HCT116 (cell line): ENCODE data around the gene GTF2H2C.

Experiments used
- ATF3 ChIP-seq: IDR thresholded peaks from 2 replicates; pipeline ENCODE4 v1.6.1; 2012
- CTCF ChIP-seq, 3 experiments: fragments of 200-600 bp in 1 of 3; sonication (generic) in 1 of 3; IDR thresholded peaks in 2 of 3; conservative IDR thresholded peaks in 1 of 3; 2 replicates each; pipeline ENCODE4 v1.5.1; 2012 to 2017; ENCODE audit warnings: low read depth in 2 of 3, low read length in 2 of 3, antibody characterized with exemption in 1 of 3, borderline replicate concordance in 1 of 3, control low read depth in 1 of 3, mild to moderate bottlenecking in 1 of 3, mixed read lengths in 1 of 3, mixed run types in 1 of 3, moderate library complexity in 1 of 3; ENCODE audit not compliant: insufficient read depth in 1 of 3
- MAX ChIP-seq: IDR thresholded peaks from 2 replicates; pipeline ENCODE4 v1.6.1; 2012
- POLR2A ChIP-seq: IDR thresholded peaks from 2 replicates; pipeline ENCODE4 v1.7.0; 2011; ENCODE audit warnings: borderline replicate concordance; ENCODE audit not compliant: insufficient read depth, insufficient read length; ENCODE audit errors: extremely low read depth
- POLR2AphosphoS5 ChIP-seq: IDR thresholded peaks from 2 replicates; pipeline ENCODE4 v1.6.1; 2011; ENCODE audit warnings: mild to moderate bottlenecking, low read depth, low read length, moderate library complexity
- RAD21 ChIP-seq: IDR thresholded peaks from 2 replicates; pipeline ENCODE4 v1.6.1; 2012; ENCODE audit warnings: low read depth, mild to moderate bottlenecking
- YY1 ChIP-seq: IDR thresholded peaks from 2 replicates; pipeline ENCODE4 v1.6.1; 2011; ENCODE audit warnings: low read length, low read depth, moderate library complexity, mild to moderate bottlenecking; ENCODE audit not compliant: insufficient replicate concordance; ENCODE audit errors: extremely low read depth
- ZNF274 ChIP-seq: fragments of 200-500 bp; sonication (Bioruptor generic); IDR thresholded peaks from 2 replicates; pipeline ENCODE4 v1.6.1; 2014; ENCODE audit warnings: mild to moderate bottlenecking, low read depth, low read length, inconsistent platforms

- TF ChIP-seq ATF3 (no peak), CTCF (IDR thresholded peaks at IDR 0.05 in 2 of 3, conservative IDR thresholded peaks at IDR 0.05 in 1 of 3; ENCODE audit: borderline replicate concordance in 1 of 3, insufficient read depth in 1 of 3, low read depth in 2 of 3, low read length in 2 of 3) (no peak), RAD21 (no peak), POLR2AphosphoS5 (no peak), POLR2A (no peak), ZNF274 (no peak), MAX (no peak), YY1 (no peak)
Measured at GRCh38 chr5:69519285-69519684, 40.7 kb upstream of the GTF2H2C start.
